OCI-LY1 (cell line): Measurements from ENCODE around the gene GALNT1.

Experiments used
- H2AFZ ChIP-seq: fragments of 200-600 bp; sonication (generic), shearing (Covaris generic); 2 replicates; pipeline ENCODE4 v1.6.0; 2014; ENCODE audit warnings: antibody characterized with exemption, mild to moderate bottlenecking, low read length
- H3F3A ChIP-seq: fragments of 200-600 bp; sonication (generic), shearing (Covaris generic); 2 replicates; pipeline ENCODE4 v1.6.0; 2014; ENCODE audit warnings: mild to moderate bottlenecking, antibody characterized with exemption, low read length, moderate library complexity; ENCODE audit not compliant: insufficient read depth
- H3K27ac ChIP-seq: fragments of 200-600 bp; sonication (generic); 2 replicates; pipeline ENCODE4 v1.5.1; 2014; ENCODE audit warnings: low read length, mixed run types, mild to moderate bottlenecking, low read depth; ENCODE audit not compliant: poor library complexity, severe bottlenecking
- H3K27me3 ChIP-seq: fragments of 200-600 bp; sonication (generic); 2 replicates; pipeline ENCODE4 v1.6.0; 2014; ENCODE audit warnings: antibody characterized with exemption, mild to moderate bottlenecking, low read length, moderate library complexity; ENCODE audit not compliant: insufficient read depth
- H3K36me3 ChIP-seq: fragments of 200-600 bp; sonication (generic); 2 replicates; pipeline ENCODE4 v1.6.1; 2014; ENCODE audit warnings: mild to moderate bottlenecking, antibody characterized with exemption, low read length, moderate library complexity, mixed read lengths; ENCODE audit not compliant: insufficient read depth
- H3K4me1 ChIP-seq: fragments of 200-600 bp; sonication (generic); 2 replicates; pipeline ENCODE4 v1.5.1; 2014; ENCODE audit warnings: mild to moderate bottlenecking, low read length, moderate library complexity; ENCODE audit not compliant: insufficient read depth, severe bottlenecking
- H3K4me2 ChIP-seq: fragments of 200-600 bp; sonication (generic), shearing (Covaris generic); 2 replicates; pipeline ENCODE4 v1.6.1; 2014; ENCODE audit warnings: low read length
- H3K4me3 ChIP-seq: fragments of 200-600 bp; sonication (generic); 2 replicates; pipeline ENCODE4 v1.5.1; 2014; ENCODE audit warnings: low read length, low read depth, mild to moderate bottlenecking, mixed read lengths; ENCODE audit not compliant: poor library complexity, severe bottlenecking
- H3K79me2 ChIP-seq: fragments of 200-600 bp; shearing (Covaris generic); 2 replicates; pipeline ENCODE4 v1.6.1; 2016; ENCODE audit warnings: mixed run types, low read length, mixed read lengths; ENCODE audit not compliant: insufficient read depth
- H3K9ac ChIP-seq: fragments of 200-600 bp; sonication (generic), shearing (Covaris generic); 2 replicates; pipeline ENCODE4 v1.6.1; 2014; ENCODE audit warnings: mild to moderate bottlenecking, low read length, mixed read lengths
- H3K9me2 ChIP-seq: fragments of 200-600 bp; sonication (generic), shearing (Covaris generic); 2 replicates; pipeline ENCODE4 v1.6.1; 2014; ENCODE audit warnings: low read depth, mild to moderate bottlenecking, low read length, mixed read lengths
- H3K9me3 ChIP-seq: fragments of 200-600 bp; shearing (Covaris generic); 2 replicates; pipeline ENCODE4 v1.6.1; 2014; ENCODE audit warnings: low read length, mixed read lengths
- H4K20me1 ChIP-seq: fragments of 200-600 bp; sonication (generic), shearing (Covaris generic); 2 replicates; pipeline ENCODE4 v1.6.0; 2016; ENCODE audit warnings: mild to moderate bottlenecking, low read length; ENCODE audit not compliant: insufficient read depth
- EZH2 ChIP-seq: fragments of 200-600 bp; sonication (generic), shearing (Covaris generic); IDR thresholded peaks from 2 replicates; pipeline ENCODE4 v1.8.0; 2017; ENCODE audit warnings: borderline replicate concordance, mixed run types, mild to moderate bottlenecking, antibody characterized with exemption, low read length, moderate library complexity, mixed read lengths
- TF ChIP-seq, protein P1 (sequence below): fragments of 200-600 bp; sonication (generic), shearing (Covaris generic); IDR thresholded peaks from 2 replicates; pipeline ENCODE4 v1.5.1; 2017; ENCODE audit warnings: mild to moderate bottlenecking, antibody characterized with exemption, low read length, moderate library complexity, mixed read lengths

The GALNT1 gene

DNA sequence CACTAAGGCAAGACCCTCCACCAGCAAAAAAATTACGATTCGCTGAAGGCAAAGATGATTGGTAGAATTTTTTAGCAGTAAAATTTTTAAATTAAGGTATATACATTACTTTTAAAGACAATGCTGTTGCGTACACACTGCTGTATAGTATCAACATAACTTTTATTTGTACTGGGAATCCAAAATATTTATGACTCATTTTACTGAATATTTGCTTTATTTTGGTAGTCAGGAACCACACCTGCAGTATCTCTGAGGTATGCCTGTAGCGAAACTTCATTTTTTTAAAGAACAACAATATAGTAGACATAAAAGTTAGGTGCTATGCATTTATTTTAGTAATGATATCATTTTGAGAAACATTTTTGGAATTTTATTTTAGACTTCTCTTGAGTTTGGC lies 57.8 kb downstream of the GALNT1 start:
- H2AFZ ChIP-seq, result no peak overlapping the region
- H3K27me3 ChIP-seq, result no peaks in the 10 kb centered on the region
- H3K36me3 ChIP-seq, result no peaks in the 10 kb centered on the region
- H3K4me2 ChIP-seq, result no peak overlapping the region
- H3K4me1 ChIP-seq, result no peaks in the 10 kb centered on the region
- no peak for TF ChIP-seq EZH2
- TF ChIP-seq, protein P1, sequence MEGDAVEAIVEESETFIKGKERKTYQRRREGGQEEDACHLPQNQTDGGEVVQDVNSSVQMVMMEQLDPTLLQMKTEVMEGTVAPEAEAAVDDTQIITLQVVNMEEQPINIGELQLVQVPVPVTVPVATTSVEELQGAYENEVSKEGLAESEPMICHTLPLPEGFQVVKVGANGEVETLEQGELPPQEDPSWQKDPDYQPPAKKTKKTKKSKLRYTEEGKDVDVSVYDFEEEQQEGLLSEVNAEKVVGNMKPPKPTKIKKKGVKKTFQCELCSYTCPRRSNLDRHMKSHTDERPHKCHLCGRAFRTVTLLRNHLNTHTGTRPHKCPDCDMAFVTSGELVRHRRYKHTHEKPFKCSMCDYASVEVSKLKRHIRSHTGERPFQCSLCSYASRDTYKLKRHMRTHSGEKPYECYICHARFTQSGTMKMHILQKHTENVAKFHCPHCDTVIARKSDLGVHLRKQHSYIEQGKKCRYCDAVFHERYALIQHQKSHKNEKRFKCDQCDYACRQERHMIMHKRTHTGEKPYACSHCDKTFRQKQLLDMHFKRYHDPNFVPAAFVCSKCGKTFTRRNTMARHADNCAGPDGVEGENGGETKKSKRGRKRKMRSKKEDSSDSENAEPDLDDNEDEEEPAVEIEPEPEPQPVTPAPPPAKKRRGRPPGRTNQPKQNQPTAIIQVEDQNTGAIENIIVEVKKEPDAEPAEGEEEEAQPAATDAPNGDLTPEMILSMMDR, result no peak
- no peaks in the 10 kb centered on the region; the same call in 1 of the 2 replicates for H3K79me2 ChIP-seq
- H3K9ac ChIP-seq, result no peak overlapping the region
- H3F3A ChIP-seq, result no peaks in the 10 kb centered on the region
- H3K27ac ChIP-seq, result no peak overlapping the region
- no peaks in the 10 kb centered on the region for H4K20me1 ChIP-seq
- no peaks in the 10 kb centered on the region for H3K9me2 ChIP-seq
- H3K4me3 ChIP-seq, result no peak overlapping the region
- peaks cover 7% of the 10 kb centered on the region for H3K9me3 ChIP-seq

DNA sequence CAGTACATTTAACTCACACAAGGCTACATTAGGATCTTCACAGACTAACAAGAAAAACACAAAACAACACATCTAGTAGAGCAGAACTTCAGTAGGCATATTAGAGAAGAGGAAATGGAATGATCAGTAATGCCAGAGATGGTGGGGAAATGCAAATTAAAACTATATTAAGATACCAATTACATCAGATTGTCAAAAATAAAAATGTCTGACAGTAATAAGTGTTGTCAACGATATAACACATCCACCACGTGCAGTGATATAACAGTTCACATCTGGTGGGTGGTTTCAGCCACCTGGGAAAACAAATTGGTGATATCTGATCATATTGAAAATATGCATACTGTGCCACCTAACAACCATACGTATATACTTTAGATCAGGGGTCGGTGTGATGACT lies 59.9 kb downstream of the GALNT1 start:
- Histone ChIP-seq H3K9me2 (no peaks in the 10 kb centered on the region), H3K9ac (no peak overlapping the region), H3F3A (no peaks in the 10 kb centered on the region), H4K20me1 (no peaks in the 10 kb centered on the region), H3K4me2 (no peak overlapping the region), H2AFZ (no peak overlapping the region), H3K27me3 (no peaks in the 10 kb centered on the region), H3K9me3 (peaks cover 7% of the 10 kb centered on the region), H3K4me3 (no peak overlapping the region), H3K79me2 (no peaks in the 10 kb centered on the region; the same call in 1 of the 2 replicates), H3K27ac (no peak overlapping the region), H3K36me3 (no peaks in the 10 kb centered on the region), H3K4me1 (no peaks in the 10 kb centered on the region)
- TF ChIP-seq, protein P1, result no peak
- TF ChIP-seq EZH2, result no peak

DNA sequence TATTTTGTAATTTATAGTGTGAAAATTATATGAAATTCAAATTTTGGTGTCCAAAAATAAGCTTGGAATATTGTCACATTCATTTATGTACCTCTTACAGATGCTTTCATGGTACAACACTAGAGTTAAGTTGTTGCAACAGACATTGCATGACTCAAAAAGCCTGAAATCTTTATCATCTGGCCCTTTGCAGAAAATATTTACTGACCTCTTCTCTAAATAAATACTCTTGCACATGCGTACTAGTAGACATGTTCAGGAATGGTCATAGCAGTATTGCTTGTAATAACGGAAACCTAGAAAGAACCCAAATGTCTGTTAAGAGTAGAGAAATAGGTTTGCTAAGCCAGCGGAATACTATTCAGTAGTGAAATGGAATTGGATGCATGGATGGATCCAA lies 60.4 kb downstream of the GALNT1 start:
- H2AFZ ChIP-seq, result no peak overlapping the region
- no peak overlapping the region for H3K9ac ChIP-seq
- no peaks in the 10 kb centered on the region for H3K27me3 ChIP-seq
- H3K9me2 ChIP-seq, result no peaks in the 10 kb centered on the region
- no peaks in the 10 kb centered on the region for H3K4me1 ChIP-seq
- no peaks in the 10 kb centered on the region for H3F3A ChIP-seq
- no peak overlapping the region for H3K4me2 ChIP-seq
- no peaks in the 10 kb centered on the region for H3K36me3 ChIP-seq
- H4K20me1 ChIP-seq, result no peaks in the 10 kb centered on the region
- no peaks in the 10 kb centered on the region; the same call in 1 of the 2 replicates for H3K79me2 ChIP-seq
- TF ChIP-seq, protein P1, result no peak
- no peak for TF ChIP-seq EZH2
- peaks cover 6% of the 10 kb centered on the region for H3K9me3 ChIP-seq
- H3K4me3 ChIP-seq, result no peak overlapping the region
- H3K27ac ChIP-seq, result no peak overlapping the region
